CD4-positive, alpha-beta memory T cell (primary cell): ENCODE measurements around the gene CLCA1. TPM values are rescaled to one million over a fixed set of nuclear protein-coding genes. Genes with fewer than 3 reads are reported as not detected.

ENCODE experiments used
- CTCF ChIA-PET: fragments of 350-600 bp; sonication (Branson Sonifier 250); formaldehyde crosslinking; loops from one replicate; lab custom pipeline; 2021; ENCODE audit warnings: inconsistent platforms; ENCODE audit not compliant: partially characterized antibody; lab: Charles Lee
- POLR2A ChIA-PET: fragments of 350-600 bp; sonication (Branson Sonifier 250); formaldehyde crosslinking; loops from one replicate; lab custom pipeline; 2021; ENCODE audit not compliant: partially characterized antibody; lab: Charles Lee
- DNase-seq, 5 donors: peaks; one replicate each; pipeline versions ENCODE4 v3.0.0 to v3.0.0-alpha.2; 2020 to 2022; ENCODE audit warnings: mixed read lengths in 1 of 5
- H3K27ac ChIP-seq: one replicate; pipeline ENCODE4 v1.7.0; 2013; ENCODE audit warnings: low read depth, low read length
- H3K27me3 ChIP-seq: 2 replicates; pipeline ENCODE4 v1.7.0; 2013; ENCODE audit warnings: mild to moderate bottlenecking, low read length, moderate library complexity; ENCODE audit not compliant: insufficient read depth
- H3K36me3 ChIP-seq: 2 replicates; pipeline ENCODE4 v1.7.0; 2013; ENCODE audit warnings: mild to moderate bottlenecking, low read length, moderate library complexity; ENCODE audit not compliant: insufficient read depth
- H3K4me1 ChIP-seq: 2 replicates; pipeline ENCODE4 v1.7.0; 2013; ENCODE audit warnings: mild to moderate bottlenecking, low read length, moderate library complexity; ENCODE audit not compliant: insufficient read depth
- H3K4me3 ChIP-seq, 2 donors: one replicate each; pipeline ENCODE4 v1.7.0; 2013; ENCODE audit warnings: low read length in 2 of 2, mild to moderate bottlenecking in 1 of 2
- H3K9me3 ChIP-seq, 2 donors: one replicate each; pipeline ENCODE4 v1.7.0; 2013; ENCODE audit warnings: low read length in 2 of 2, control low read depth in 1 of 2; ENCODE audit not compliant: control insufficient read depth in 1 of 2
- H3K27ac Mint-ChIP-seq, 7 donors: one replicate each; pipeline ENCODE4 v1.8.0; 2020 to 2021; ENCODE audit warnings: mixed read lengths in 7 of 7, mild to moderate bottlenecking in 6 of 7, inconsistent platforms in 3 of 7, moderate library complexity in 3 of 7
- H3K27me3 Mint-ChIP-seq, 2 donors: one replicate each; pipeline ENCODE4 v1.8.0; 2020 to 2021; ENCODE audit warnings: mixed read lengths in 2 of 2
- H3K36me3 Mint-ChIP-seq, 2 donors: one replicate each; pipeline ENCODE4 v1.8.0; 2020 to 2021; ENCODE audit warnings: mixed read lengths in 2 of 2, inconsistent platforms in 1 of 2, mild to moderate bottlenecking in 1 of 2
- H3K4me1 Mint-ChIP-seq, 4 donors: one replicate each; pipeline ENCODE4 v1.8.0; 2020 to 2021; ENCODE audit warnings: mixed read lengths in 4 of 4, mild to moderate bottlenecking in 1 of 4
- H3K4me3 Mint-ChIP-seq, 8 donors: one replicate each; pipeline ENCODE4 v1.8.0; 2020 to 2021; ENCODE audit warnings: mixed read lengths in 8 of 8, mild to moderate bottlenecking in 7 of 8, moderate library complexity in 6 of 8, inconsistent platforms in 3 of 8
- H3K9me3 Mint-ChIP-seq, 8 donors: one replicate each; pipeline ENCODE4 v1.8.0; 2020 to 2021; ENCODE audit warnings: mixed read lengths in 8 of 8, mild to moderate bottlenecking in 5 of 8, inconsistent platforms in 3 of 8, moderate library complexity in 1 of 8
- intact Hi-C: fragments of 100-400 bp; cut with micrococcal nuclease; formaldehyde crosslinking; loops from one replicate; pipeline ENCODE4 v1.15.1; 2023
- polyA plus RNA-seq, 2 donors: library from polyadenylated mRNA; unstranded; fragments of 300-500 nt; fragmentation: Illumina TruSeq; gene quantifications; one replicate each; pipeline ENCODE4 v1.2.3, GENCODE V29; 2021
- total RNA-seq, 2 experiments: library from RNA; stranded (reverse); gene quantifications; one replicate each; pipeline ENCODE4 v1.2.3, GENCODE V29; 2021

CLCA1 gene
- total and polyA plus RNA-seq, 4 experiments from 2014 or later = not detected

GRCh38 chr1:86445919-86446318 is 22.8 kb upstream of the CLCA1 start:
- Mint-ChIP-seq H3K36me3 (no peaks in the 10 kb centered on the region), H3K27me3 (no peaks in the 10 kb centered on the region), H3K27ac (no peak overlapping the region), H3K4me3 (no peak overlapping the region), H3K4me1 (peaks cover 5 to 10% (median 8%) of the 10 kb centered on the region in 4 donors), H3K9me3 (no peaks in the 10 kb centered on the region)
- H3K9me3 ChIP-seq = no peaks in the 10 kb centered on the region
- H3K27ac ChIP-seq = no peak overlapping the region
- no peaks in the 10 kb centered on the region for H3K36me3 ChIP-seq
- ChIA-PET CTCF (no interaction called here), POLR2A (no interaction called here)
- no peak overlapping the region for H3K4me3 ChIP-seq
- H3K27me3 ChIP-seq = no peaks in the 10 kb centered on the region
- peaks cover 10% of the 10 kb centered on the region for H3K4me1 ChIP-seq
- intact Hi-C loops = no loop called here
- DNase-seq = no peak

GRCh38 chr1:86447198-86447790 is 21.4 kb upstream of the CLCA1 start:
- no peak for DNase-seq
- Histone ChIP-seq H3K4me3 (no peak overlapping the region), H3K27ac (no peak overlapping the region), H3K36me3 (no peaks in the 10 kb centered on the region), H3K9me3 (no peaks in the 10 kb centered on the region), H3K4me1 (no peaks in the 10 kb centered on the region), H3K27me3 (no peaks in the 10 kb centered on the region)
- CTCF ChIA-PET = no interaction called here
- Mint-ChIP-seq H3K36me3 (no peaks in the 10 kb centered on the region), H3K27ac (no peak overlapping the region), H3K27me3 (no peaks in the 10 kb centered on the region), H3K4me1 (peaks cover 0 to 2% (median 0%) of the 10 kb centered on the region in 4 donors), H3K4me3 (no peak overlapping the region), H3K9me3 (no peaks in the 10 kb centered on the region)
- intact Hi-C loops = no loop called here
- POLR2A ChIA-PET = no interaction called here

- DNase-seq = no peak
- intact Hi-C loops = no loop called here
- Mint-ChIP-seq H3K27me3 (no peaks in the 10 kb centered on the region), H3K4me3 (no peak overlapping the region), H3K4me1 (peaks cover 0 to 2% (median 0%) of the 10 kb centered on the region in 4 donors), H3K9me3 (no peaks in the 10 kb centered on the region), H3K36me3 (no peaks in the 10 kb centered on the region), H3K27ac (no peak overlapping the region)
- no peaks in the 10 kb centered on the region for H3K4me1 ChIP-seq
- no peak overlapping the region for H3K4me3 ChIP-seq
- H3K36me3 ChIP-seq = no peaks in the 10 kb centered on the region
- no peak overlapping the region for H3K27ac ChIP-seq
- ChIA-PET CTCF (interaction anchor here (1.1 kb wide), 1 partner anchor 69 kb away, joined by 3 read pairs; no protein-coding TSS in a partner anchor), POLR2A (no interaction called here)
- no peaks in the 10 kb centered on the region for H3K9me3 ChIP-seq
- H3K27me3 ChIP-seq = no peaks in the 10 kb centered on the region
Observed at GRCh38 chr1:86448670-86449069, 20.1 kb upstream of the CLCA1 start.

GRCh38 chr1:86449103-86449502 is 19.6 kb upstream of the CLCA1 start:
- no peaks in the 10 kb centered on the region for H3K9me3 Mint-ChIP-seq
- H3K36me3 Mint-ChIP-seq = no peaks in the 10 kb centered on the region
- H3K4me1 ChIP-seq = no peaks in the 10 kb centered on the region
- ChIA-PET POLR2A (no interaction called here), CTCF (interaction anchor here (1.1 kb wide), 1 partner anchor 69 kb away, joined by 3 read pairs; no protein-coding TSS in a partner anchor)
- H3K27ac Mint-ChIP-seq = no peak overlapping the region
- intact Hi-C loops = no loop called here
- no peak for DNase-seq
- no peak overlapping the region for H3K27ac ChIP-seq
- no peak overlapping the region for H3K4me3 ChIP-seq
- H3K36me3 ChIP-seq = no peaks in the 10 kb centered on the region
- H3K27me3 ChIP-seq = no peaks in the 10 kb centered on the region
- H3K9me3 ChIP-seq = no peaks in the 10 kb centered on the region
- H3K4me3 Mint-ChIP-seq = no peak overlapping the region
- no peaks in the 10 kb centered on the region for H3K27me3 Mint-ChIP-seq
- H3K4me1 Mint-ChIP-seq = peaks cover 0 to 2% (median 0%) of the 10 kb centered on the region in 4 donors

GRCh38 chr1:86450847-86451246 is 17.9 kb upstream of the CLCA1 start:
- H3K9me3 ChIP-seq = no peaks in the 10 kb centered on the region
- intact Hi-C loops = no loop called here
- Mint-ChIP-seq H3K9me3 (no peaks in the 10 kb centered on the region), H3K27me3 (peaks cover 0 to 3% of the 10 kb centered on the region in 2 donors), H3K4me1 (peaks cover 0 to 2% (median 0%) of the 10 kb centered on the region in 4 donors), H3K4me3 (no peak overlapping the region), H3K27ac (no peak overlapping the region), H3K36me3 (no peaks in the 10 kb centered on the region)
- H3K4me3 ChIP-seq = no peak overlapping the region
- H3K27me3 ChIP-seq = no peaks in the 10 kb centered on the region
- H3K4me1 ChIP-seq = no peaks in the 10 kb centered on the region
- ChIA-PET POLR2A (no interaction called here), CTCF (interaction anchor here (0.6 to 1.7 kb wide), 2 partner anchors 24 to 49 kb away, joined by 3 to 11 read pairs; no protein-coding TSS in a partner anchor)
- H3K36me3 ChIP-seq = no peaks in the 10 kb centered on the region
- H3K27ac ChIP-seq = no peak overlapping the region
- DNase-seq = no peak

GRCh38 chr1:86453664-86454063 is 15.1 kb upstream of the CLCA1 start:
- Mint-ChIP-seq H3K9me3 (no peaks in the 10 kb centered on the region), H3K4me3 (no peak overlapping the region), H3K4me1 (peaks cover 0 to 2% (median 0%) of the 10 kb centered on the region in 4 donors), H3K27me3 (peaks cover 2 to 10% of the 10 kb centered on the region in 2 donors), H3K27ac (no peak overlapping the region), H3K36me3 (no peaks in the 10 kb centered on the region)
- H3K27ac ChIP-seq = no peak overlapping the region
- ChIA-PET CTCF (no interaction called here), POLR2A (no interaction called here)
- intact Hi-C loops = no loop called here
- DNase-seq = no peak
- no peak overlapping the region for H3K4me3 ChIP-seq
- H3K4me1 ChIP-seq = no peaks in the 10 kb centered on the region
- H3K36me3 ChIP-seq = no peaks in the 10 kb centered on the region
- H3K27me3 ChIP-seq = no peaks in the 10 kb centered on the region
- no peaks in the 10 kb centered on the region for H3K9me3 ChIP-seq

GRCh38 chr1:86455073-86455472 is 13.7 kb upstream of the CLCA1 start:
- H3K4me3 ChIP-seq = no peak overlapping the region
- H3K27me3 ChIP-seq = no peaks in the 10 kb centered on the region
- H3K36me3 ChIP-seq = no peaks in the 10 kb centered on the region
- H3K9me3 ChIP-seq = no peaks in the 10 kb centered on the region
- Mint-ChIP-seq H3K36me3 (no peaks in the 10 kb centered on the region), H3K27me3 (peaks cover 2 to 10% of the 10 kb centered on the region in 2 donors), H3K9me3 (no peaks in the 10 kb centered on the region), H3K27ac (no peak overlapping the region), H3K4me1 (peaks cover 0 to 2% (median 0%) of the 10 kb centered on the region in 4 donors), H3K4me3 (no peak overlapping the region)
- POLR2A ChIA-PET = no interaction called here
- H3K27ac ChIP-seq = no peak overlapping the region
- CTCF ChIA-PET = no interaction called here
- no peak for DNase-seq
- intact Hi-C loops = no loop called here
- no peaks in the 10 kb centered on the region for H3K4me1 ChIP-seq
